Caco-2 (cell line): ENCODE results near the gene MRPL51. TPM values are rescaled to one million over a fixed set of nuclear protein-coding genes. Genes with fewer than 3 reads are reported as not detected.
A peak's percentile ranks its signal among the peaks of the same experiment; 100 is the strongest.

Experiments used
- Bru-seq: library from RNA; stranded (reverse); fragments of 400-500 nt; gene quantifications from one replicate; lab custom pipeline; 2021; lab: Mats Ljungman, UMichigan
- BruChase-seq, 2 experiments: library from RNA; stranded (reverse); fragments of 400-500 nt; gene quantifications; one replicate each; lab custom pipeline; 2021; lab: Mats Ljungman, UMichigan
- BruUV-seq: library from RNA; stranded (reverse); fragments of 400-500 nt; replicated peaks from 2 replicates; lab custom pipeline; 2021; lab: Mats Ljungman, UMichigan
- CTCF ChIA-PET: fragments of 300-600 bp; sonication (Branson Sonifier 250); formaldehyde crosslinking; loops from one replicate; lab custom pipeline; 2022; ENCODE audit warnings: antibody characterized with exemption; lab: Charles Lee
- POLR2A ChIA-PET: fragments of 300-600 bp; sonication (Branson Sonifier 250); formaldehyde crosslinking; loops from one replicate; lab custom pipeline; 2022; ENCODE audit warnings: antibody characterized with exemption; lab: Charles Lee
- DNase-seq, 2 experiments: peaks; one replicate each; pipeline versions ENCODE4 v3.0.0 to v3.0.0-alpha.2; 2020 to 2022
- H3K27me3 ChIP-seq: replicated peaks from 2 replicates; pipeline ENCODE4 v1.6.0; 2011; ENCODE audit warnings: low read length; ENCODE audit not compliant: control insufficient read depth, insufficient read depth
- H3K36me3 ChIP-seq: 2 replicates; pipeline ENCODE4 v1.5.1; 2011; ENCODE audit warnings: low read length; ENCODE audit not compliant: control insufficient read depth, insufficient read depth
- H3K4me1 ChIP-seq: fragments of 250-450 bp; sonication (Bioruptor Pico); 2 replicates; pipeline ENCODE4 v1.5.1; 2020; ENCODE audit warnings: mild to moderate bottlenecking
- H3K4me3 ChIP-seq: 2 replicates; pipeline ENCODE4 v1.5.1; 2011; ENCODE audit warnings: low read depth, mild to moderate bottlenecking, control low read depth, low read length
- H3K9me3 ChIP-seq: fragments of 250-450 bp; sonication (Bioruptor Pico); 2 replicates; pipeline ENCODE4 v1.5.1; 2020; ENCODE audit warnings: mild to moderate bottlenecking, moderate library complexity
- H3K27ac Mint-ChIP-seq: one replicate; pipeline ENCODE4 v1.8.0; 2022; ENCODE audit warnings: mixed read lengths; ENCODE audit not compliant: unreplicated experiment
- H3K27me3 Mint-ChIP-seq: one replicate; pipeline ENCODE4 v1.8.0; 2022; ENCODE audit warnings: mixed read lengths; ENCODE audit not compliant: insufficient read depth, unreplicated experiment
- H3K36me3 Mint-ChIP-seq: one replicate; pipeline ENCODE4 v1.8.0; 2022; ENCODE audit warnings: mild to moderate bottlenecking, mixed read lengths; ENCODE audit not compliant: insufficient read depth, unreplicated experiment
- H3K4me1 Mint-ChIP-seq: one replicate; pipeline ENCODE4 v1.8.0; 2022; ENCODE audit warnings: low read depth, mixed read lengths; ENCODE audit not compliant: unreplicated experiment
- H3K4me3 Mint-ChIP-seq: one replicate; pipeline ENCODE4 v1.8.0; 2022; ENCODE audit warnings: mild to moderate bottlenecking, moderate library complexity, mixed read lengths; ENCODE audit not compliant: unreplicated experiment
- H3K9me3 Mint-ChIP-seq: one replicate; pipeline ENCODE4 v1.8.0; 2022; ENCODE audit warnings: mixed read lengths; ENCODE audit not compliant: unreplicated experiment
- CTCF ChIP-seq, 2 experiments: fragments of 200-600 bp in 1 of 2; IDR thresholded peaks; 1 replicate in 1 of 2; 2 replicates in 1 of 2; pipeline versions ENCODE4 v1.5.1 to v1.8.0; 2011 to 2022; ENCODE audit warnings: antibody characterized with exemption in 1 of 2, control low read depth in 1 of 2, inconsistent platforms in 1 of 2, low read depth in 1 of 2, low read length in 1 of 2, mild to moderate bottlenecking in 1 of 2, moderate library complexity in 1 of 2; ENCODE audit not compliant: insufficient read depth in 1 of 2, severe bottlenecking in 1 of 2, unreplicated experiment in 1 of 2
- intact Hi-C: fragments of 100-400 bp; cut with micrococcal nuclease; formaldehyde crosslinking; loops from one replicate; pipeline ENCODE4 v1.10.0; 2022; ENCODE audit not compliant: unreplicated experiment
- long read RNA-seq: library from polyadenylated mRNA; stranded (forward); transcript quantifications from one replicate; pipeline ENCODE4 v2.0.0, GENCODE V29; 2022
- total RNA-seq: library from RNA; stranded (reverse); gene quantifications from 2 replicates; pipeline ENCODE4 v1.2.3, GENCODE V29; 2022

The MRPL51 gene
- total RNA-seq (448 and 456 TPM in 2 replicates), Bru-seq, nascent RNA (percentile 97 among the genes with signal in this experiment), BruChase-seq, experiment 1, labeled RNA remaining after a 2-hour chase (percentile 98 among the genes with signal in this experiment), BruChase-seq, experiment 2, labeled RNA remaining after a 6-hour chase (percentile 99 among the genes with signal in this experiment)
- long read RNA-seq, transcript MRPL51-202 (3 exons, 601 nt), result minor isoform, 29 of 328 reads
- long read RNA-seq, transcript MRPL51-201 (3 exons, 1,234 nt), result major isoform, 252 of 328 reads
- long read RNA-seq, transcript MRPL51-205 (3 exons, 814 nt), result minor isoform, 27 of 328 reads
- long read RNA-seq, partial matches to known transcripts, result 0 of 328 reads
- long read RNA-seq, other reads (novel, unspliced or antisense), result 14 of 328 reads

- CTCF ChIA-PET, result interaction anchor here (0.6 to 1.3 kb wide), 8 partner anchors 28 to 273 kb away, joined by 3 to 13 read pairs (median 4); partner anchors contain the start of genes GAPDH and PTMS
- BruUV-seq, result no TSS peak
- peak within 1 kb of the TSS; percentile 92 for H3K4me3 Mint-ChIP-seq
Measured at GRCh38 chr12:6492838-6493496, at the start of gene MRPL51. TSS of gene MRPL51 (minus strand) at chr12:6493262. CDS start at chr12:6493136, 126 bp downstream.

GRCh38 chr12:6542209-6543009, 49.3 kb upstream of the MRPL51 start:
- POLR2A ChIA-PET, result interaction anchor here (1.0 kb wide), 1 partner anchor 8 kb away, joined by 7 read pairs; the partner anchor contains the start of gene GAPDH
- peak overlapping the region; percentile 97 for H3K27ac Mint-ChIP-seq
- intact Hi-C loops, result no loop called here

More at GRCh38 chr12:6492838-6493496, at the start of gene MRPL51:
- peaks cover 63% of the 10 kb centered on the region for H3K36me3 Mint-ChIP-seq
- H3K27ac Mint-ChIP-seq, result peak within 1 kb of the TSS; percentile 96
- Histone ChIP-seq H3K9me3 (no peaks in the 10 kb centered on the region), H3K27me3 (no peaks in the 10 kb centered on the region), H3K4me1 (peaks cover 12% of the 10 kb centered on the region), H3K36me3 (peaks cover 5% of the 10 kb centered on the region; the same call in 1 of the 2 replicates), H3K4me3 (peak within 1 kb of the TSS; percentile 81)
- peak; percentile 98 to 100 for DNase-seq
- no peak for TF ChIP-seq CTCF (IDR thresholded peaks at IDR 0.05; ENCODE audit: insufficient read depth in 1 of 2, low read depth in 1 of 2, low read length in 1 of 2, severe bottlenecking in 1 of 2, unreplicated experiment in 1 of 2)
- no peaks in the 10 kb centered on the region for H3K27me3 Mint-ChIP-seq
- intact Hi-C loops, result loop anchor here (1.0 kb wide), 1 partner anchor 23 kb away; the partner anchor contains the start of gene VAMP1
- POLR2A ChIA-PET, result interaction anchor here (0.5 to 1.7 kb wide), 20 partner anchors 8 to 419 kb away, joined by 3 to 52 read pairs (median 5); partner anchors contain the start of genes GAPDH, LTBR, NOP2 and VAMP1
- H3K4me1 Mint-ChIP-seq, result peaks cover 10% of the 10 kb centered on the region
- H3K9me3 Mint-ChIP-seq, result no peaks in the 10 kb centered on the region

More at GRCh38 chr12:6542209-6543009, 49.3 kb upstream of the MRPL51 start:
- no peaks in the 10 kb centered on the region for H3K9me3 ChIP-seq
- Mint-ChIP-seq H3K9me3 (no peaks in the 10 kb centered on the region), H3K4me1 (peaks cover 43% of the 10 kb centered on the region), H3K4me3 (peak overlapping the region; percentile 14), H3K36me3 (peaks cover 42% of the 10 kb centered on the region), H3K27me3 (no peaks in the 10 kb centered on the region)
- H3K27me3 ChIP-seq, result no peaks in the 10 kb centered on the region
- H3K36me3 ChIP-seq, result peaks cover 2% of the 10 kb centered on the region
- DNase-seq, result peak; percentile 66 to 83
- peaks cover 22% of the 10 kb centered on the region for H3K4me1 ChIP-seq
- no peak overlapping the region for H3K4me3 ChIP-seq
- no TSS peak for BruUV-seq
- no peak for TF ChIP-seq CTCF (IDR thresholded peaks at IDR 0.05; ENCODE audit: insufficient read depth in 1 of 2, low read depth in 1 of 2, low read length in 1 of 2, severe bottlenecking in 1 of 2, unreplicated experiment in 1 of 2)
- CTCF ChIA-PET, result no interaction called here
